Germinal center (tissue), 1 donor: ENCODE measurements around the gene KAZALD1.

Experiments
- DNase-seq: peaks from one replicate; pipeline ENCODE4 v3.0.0; 2012; ENCODE audit warnings: mixed read lengths, low spot score

Gene KAZALD1

DNA sequence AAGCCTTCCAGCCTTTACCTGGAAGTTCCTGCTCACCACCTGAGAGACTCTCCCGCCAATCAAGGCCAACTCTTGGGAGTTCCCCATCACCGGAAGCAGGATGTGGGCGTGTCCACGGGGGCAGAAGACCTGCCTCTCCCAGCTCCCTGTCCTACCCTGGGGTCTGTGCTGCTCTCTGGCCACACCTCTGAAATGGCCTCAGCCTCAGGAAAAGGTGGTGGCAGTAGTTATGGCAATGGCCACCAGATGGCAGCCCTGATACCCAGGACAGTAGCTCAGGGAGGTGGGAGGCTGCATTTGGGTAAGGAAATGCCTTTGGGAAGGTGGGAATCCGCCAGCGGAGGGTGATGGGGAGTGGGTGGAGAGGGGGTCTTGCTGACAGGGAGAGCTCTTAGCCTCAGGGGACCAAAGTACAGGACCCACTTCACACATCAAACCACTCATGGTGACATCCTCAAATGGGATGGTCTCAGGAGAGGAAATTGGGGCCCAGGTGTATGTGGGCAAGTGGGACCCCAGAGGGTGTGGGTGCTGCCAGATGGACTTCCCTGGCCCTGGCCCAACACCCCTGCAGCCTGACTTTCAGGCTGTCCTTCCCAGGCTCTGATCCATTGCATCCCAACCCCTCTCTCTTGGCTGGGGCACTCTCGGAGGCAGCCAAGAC lies 33.9 kb downstream of the KAZALD1 start:
- DNase-seq, result peak; percentile 70

GRCh38 chr10:101096378-101096777 lies 34.6 kb downstream of the KAZALD1 start:
- DNase-seq, result no peak

- no peak for DNase-seq
Observed at GRCh38 chr10:101097881-101098280, 36.1 kb downstream of the KAZALD1 start.

GRCh38 chr10:101099901-101100300 lies 38.1 kb downstream of the KAZALD1 start:
- no peak for DNase-seq

DNA sequence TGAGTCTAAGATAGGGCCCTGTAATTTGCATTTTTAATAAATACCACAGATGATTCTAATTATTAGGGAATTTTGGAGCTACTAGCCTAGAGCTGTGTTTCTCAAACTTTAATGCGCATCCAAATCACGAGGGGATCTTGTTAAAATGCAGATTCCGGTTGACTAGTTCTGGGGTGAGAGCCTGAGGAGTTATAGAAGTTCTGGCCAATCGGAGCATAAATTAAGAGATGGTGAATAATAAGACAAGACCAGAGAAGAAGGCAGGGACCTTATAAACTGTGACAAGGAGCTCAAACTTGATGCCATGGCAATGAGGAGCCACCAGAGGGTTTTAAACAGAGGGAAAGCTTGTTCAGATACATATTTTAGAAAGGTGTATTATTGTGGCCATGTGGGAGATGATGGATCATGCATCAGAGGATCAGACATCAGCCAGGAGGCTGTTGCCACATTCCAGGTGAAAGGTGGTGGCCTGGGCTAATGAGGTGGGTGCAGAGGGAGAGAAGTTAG lies 39.6 kb downstream of the KAZALD1 start:
- DNase-seq, result no peak

DNA sequence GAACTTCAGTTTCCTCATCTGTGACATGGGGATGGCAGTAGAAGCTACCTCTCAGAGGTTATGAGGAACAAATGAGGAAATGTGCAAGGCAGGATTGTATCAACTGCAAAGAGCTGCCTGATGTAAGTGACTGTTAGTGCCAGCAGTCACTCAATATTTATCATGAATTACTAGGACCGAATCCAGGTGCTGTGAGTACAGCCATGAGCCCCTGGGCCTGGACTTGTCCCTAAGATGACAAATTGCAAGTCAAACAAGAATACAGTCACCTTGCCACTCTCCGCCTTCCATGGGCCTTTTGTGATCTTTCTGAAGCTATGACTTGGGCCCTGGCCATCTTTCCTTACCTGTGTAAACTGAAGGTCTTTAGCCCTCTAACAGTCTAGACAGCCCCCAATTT lies 41.6 kb downstream of the KAZALD1 start:
- DNase-seq, result no peak

DNA sequence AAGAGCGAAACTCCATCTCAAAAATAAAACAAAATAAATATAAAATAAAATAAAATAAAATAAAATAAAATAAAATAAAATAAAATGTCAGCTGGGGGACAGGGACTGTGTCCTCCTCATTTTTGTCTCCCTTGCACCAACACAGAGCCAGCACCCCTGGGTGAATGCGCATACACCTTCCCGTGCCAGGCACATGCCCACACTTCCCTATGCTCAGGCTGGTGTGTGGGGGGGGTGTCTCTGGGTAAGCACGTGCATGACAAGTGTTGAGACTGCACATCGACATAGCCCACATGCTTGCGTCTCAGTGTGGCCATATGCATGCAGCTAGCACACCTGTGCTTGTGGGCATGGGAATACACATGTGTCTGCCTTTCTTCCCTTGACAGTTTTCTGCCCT lies 44.6 kb downstream of the KAZALD1 start:
- DNase-seq, result no peak

- no peak for DNase-seq
Observed at GRCh38 chr10:101107771-101108170, 46.0 kb downstream of the KAZALD1 start.

GRCh38 chr10:101110856-101111523 lies 49.2 kb downstream of the KAZALD1 start:
- no peak for DNase-seq

- no peak for DNase-seq
Observed at GRCh38 chr10:101111547-101111946, 49.8 kb downstream of the KAZALD1 start.

DNA sequence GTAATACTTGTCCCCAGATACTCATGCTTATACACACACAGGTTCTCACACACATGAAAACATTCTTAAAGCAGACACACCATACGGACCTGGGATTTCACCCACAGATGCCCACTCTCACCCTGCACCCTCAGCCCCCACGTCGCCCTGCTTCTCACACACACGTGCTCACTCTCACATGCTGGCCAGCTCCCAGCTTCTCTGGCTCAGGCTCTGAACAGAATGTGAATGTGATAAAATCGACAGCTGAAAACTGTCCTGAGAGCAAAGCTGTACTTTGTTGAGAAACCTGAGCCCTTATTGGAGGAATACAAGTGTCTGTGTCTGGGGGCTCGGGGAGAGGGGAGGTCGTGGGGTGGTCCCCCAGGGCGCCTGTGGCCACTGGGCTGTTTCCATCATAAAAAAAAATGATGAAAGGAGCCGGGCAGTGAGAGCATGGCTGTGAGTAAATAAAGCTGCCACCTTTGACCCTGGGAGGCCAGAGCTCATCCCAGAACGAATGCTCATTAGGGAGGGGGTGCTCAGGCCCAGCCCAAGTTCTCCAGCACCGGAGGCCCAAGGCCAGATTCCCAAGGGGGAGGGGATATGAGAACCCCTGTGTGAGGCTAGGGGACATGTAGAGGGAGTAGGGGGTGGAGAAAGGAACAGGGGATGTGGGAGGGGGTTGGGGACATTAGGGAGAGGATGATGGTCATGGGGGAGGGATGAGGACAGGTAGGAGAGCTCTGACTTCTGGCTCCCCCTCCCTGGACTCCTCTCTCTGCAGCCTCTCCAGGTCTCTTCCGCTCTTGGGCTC lies 51.2 kb downstream of the KAZALD1 start:
- no peak for DNase-seq

- DNase-seq, result no peak
Observed at GRCh38 chr10:101113890-101114403, 52.2 kb downstream of the KAZALD1 start.

DNA sequence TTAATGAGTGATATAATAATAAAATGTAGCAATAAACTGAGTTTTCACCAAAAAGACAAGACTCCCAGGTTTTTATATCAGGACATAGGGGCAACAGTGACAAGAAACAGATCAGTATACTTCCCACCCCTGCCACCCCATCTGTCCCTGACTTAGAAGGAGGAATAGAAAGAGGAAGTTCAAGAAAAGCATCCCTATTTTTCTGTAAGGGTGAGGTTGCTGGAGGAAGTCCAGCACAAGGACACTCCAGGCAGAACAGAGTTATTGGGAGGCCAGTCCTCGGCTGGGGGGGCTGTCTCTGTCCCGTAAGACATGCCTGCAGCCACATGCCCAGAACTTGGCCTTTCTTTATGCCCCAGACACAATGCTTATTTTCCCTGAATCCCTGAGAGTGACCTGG lies 52.9 kb downstream of the KAZALD1 start:
- no peak for DNase-seq
